GM13977 (cell line): ENCODE measurements around the gene ADCY2.

Experiments used
- DNase-seq: peaks from one replicate; pipeline ENCODE4 v3.0.0; 2012; ENCODE audit warnings: low spot score
- CTCF ChIP-seq: IDR thresholded peaks from 2 replicates; pipeline ENCODE4 v1.5.1; 2012; ENCODE audit warnings: mild to moderate bottlenecking, control low read depth; ENCODE audit not compliant: insufficient read depth; ENCODE audit errors: extremely low read depth, missing control alignments
- in situ Hi-C: fragments of 300-500 bp; cut with MboI; formaldehyde crosslinking; loops from one replicate; pipeline ENCODE4 v1.12.0; 2022; ENCODE audit warnings: low sequenced_read_pairs, low pct_unique_long_range_greater_than_20kb, mixed read lengths, inconsistent platforms; ENCODE audit not compliant: unreplicated experiment

ADCY2 gene

GRCh38 chr5:7394889-7395431, 978 bp upstream of the ADCY2 start:
- no peak for DNase-seq
- in situ Hi-C loops, result no loop called here
- TF ChIP-seq CTCF, result no peak

GRCh38 chr5:7395432-7395946, 449 bp upstream of the ADCY2 start:
- in situ Hi-C loops, result no loop called here
- TF ChIP-seq CTCF, result no peak
- DNase-seq, result no peak

GRCh38 chr5:7396713-7397454, 946 bp downstream of the ADCY2 start:
- TF ChIP-seq CTCF, result no peak
- no peak for DNase-seq
- in situ Hi-C loops, result no loop called here

GRCh38 chr5:7397937-7398336, 2.0 kb downstream of the ADCY2 start:
- in situ Hi-C loops, result no loop called here

GRCh38 chr5:7398596-7399280, 2.8 kb downstream of the ADCY2 start:
- no peak for TF ChIP-seq CTCF
- DNase-seq, result no peak
- in situ Hi-C loops, result no loop called here

More at GRCh38 chr5:7397937-7398336, 2.0 kb downstream of the ADCY2 start:
- no peak for DNase-seq
- no peak for TF ChIP-seq CTCF

- no peak for TF ChIP-seq CTCF
- in situ Hi-C loops, result no loop called here
- no peak for DNase-seq
Measured at GRCh38 chr5:7405277-7405676, 9.3 kb downstream of the ADCY2 start.
